Activated CD4-positive, CD25-positive, alpha-beta regulatory T cell treated with anti-CD3 and anti-CD28 coated beads, Interleukin-2, amount 50 U/mL, for 24 hours (primary cell): Measurements from ENCODE around the gene NEURL2.
"Not testable (repeated sequence)": the region's sequence is repeated elsewhere in the genome, so short reads cannot be mapped to it uniquely, and the experiment has no call there.

Experiments
- ATAC-seq, 2 donors: fragments of 150-1000 bp; cut with Tn5 transposase; one replicate each; pipeline ENCODE4 v1.10.0; 2021; ENCODE audit warnings: mild to moderate bottlenecking in 1 of 2, moderate library complexity in 1 of 2

The NEURL2 gene

GRCh38 chr20:45890985-45891983, at the start of gene NEURL2, which contains the start of gene CTSA:
NEURL2 (minus strand) TSS chr20:45891208; CDS start chr20:45890991, 217 bp downstream.
CTSA (plus strand) TSS chr20:45891335; CDS start chr20:45891569, 234 bp downstream.
- peak; percentile 86 to 88 for ATAC-seq

GRCh38 chr20:45940469-45940868, 49.5 kb upstream of the NEURL2 start:
- ATAC-seq, result no peak

GRCh38 chr20:45940053-45940452, 49.0 kb upstream of the NEURL2 start:
- no peak for ATAC-seq

- no peak for ATAC-seq
These were observed 47.9 kb upstream of the NEURL2 start for GRCh38 chr20:45938727-45939438.

- no peak for ATAC-seq
These were observed 46.8 kb upstream of the NEURL2 start for GRCh38 chr20:45937765-45938164.

GRCh38 chr20:45935416-45936046, 44.5 kb upstream of the NEURL2 start:
- ATAC-seq, result peak in 1 of 2 donors; percentile 4

GRCh38 chr20:45934586-45935415, 43.8 kb upstream of the NEURL2 start, which contains the start of gene PCIF1:
PCIF1 (plus strand) TSS chr20:45934683; CDS start chr20:45939000, 4,317 bp downstream.
- ATAC-seq, result peak; percentile 80 to 83

- peak; percentile 3 to 7 for ATAC-seq
These were observed 43.1 kb upstream of the NEURL2 start for GRCh38 chr20:45934046-45934585.

- ATAC-seq, result peak in 1 of 2 donors; percentile 4
These were observed 42.4 kb upstream of the NEURL2 start for GRCh38 chr20:45933266-45934045.

- ATAC-seq, result not testable (repeated sequence)
These were observed 40.7 kb upstream of the NEURL2 start for GRCh38 chr20:45931680-45932079.

GRCh38 chr20:45927071-45927878, 36.3 kb upstream of the NEURL2 start:
- no peak for ATAC-seq

- no peak for ATAC-seq
These were observed 35.7 kb upstream of the NEURL2 start for GRCh38 chr20:45926731-45927070.

- no peak for ATAC-seq
These were observed 35.0 kb upstream of the NEURL2 start for GRCh38 chr20:45925821-45926506.

GRCh38 chr20:45924391-45925261, 33.6 kb upstream of the NEURL2 start:
- ATAC-seq, result no peak

- no peak for ATAC-seq
These were observed 30.6 kb upstream of the NEURL2 start for GRCh38 chr20:45921337-45922189.

GRCh38 chr20:45920462-45921336, 29.7 kb upstream of the NEURL2 start:
- ATAC-seq, result no peak
